RWPE2 (cell line): ENCODE data around the gene RPRD1A.

Experiments used
- ATAC-seq: fragments of 200-7000 bp; cut with Tn5 transposase; 3 replicates; pipeline ENCODE4 v1.9.1; 2021; ENCODE audit warnings: low read depth
- DNase-seq: peaks from one replicate; pipeline ENCODE4 v3.0.0-alpha.2; 2020; ENCODE audit warnings: low spot score
- H3K27ac ChIP-seq: fragments of 450-650 bp; 2 replicates; pipeline ENCODE4 v1.5.1; 2017; ENCODE audit warnings: mild to moderate bottlenecking; ENCODE audit not compliant: poor library complexity, severe bottlenecking
- H3K27me3 ChIP-seq: fragments of 250-450 bp; sonication (Bioruptor Pico); 2 replicates; pipeline ENCODE4 v1.5.1; 2021; ENCODE audit warnings: mild to moderate bottlenecking, moderate library complexity; ENCODE audit not compliant: insufficient read depth, poor library complexity, severe bottlenecking
- H3K36me3 ChIP-seq: fragments of 250-450 bp; sonication (Bioruptor Pico); 2 replicates; pipeline ENCODE4 v1.5.1; 2020; ENCODE audit warnings: low read depth, mild to moderate bottlenecking, moderate library complexity
- H3K4me1 ChIP-seq: fragments of 250-450 bp; sonication (Bioruptor Pico); 2 replicates; pipeline ENCODE4 v1.5.1; 2021; ENCODE audit warnings: mild to moderate bottlenecking, moderate library complexity; ENCODE audit not compliant: insufficient read depth, poor library complexity, severe bottlenecking
- H3K4me3 ChIP-seq: fragments of 250-450 bp; sonication (Bioruptor Pico); 2 replicates; pipeline ENCODE4 v1.5.1; 2021; ENCODE audit warnings: mild to moderate bottlenecking, moderate library complexity; ENCODE audit not compliant: severe bottlenecking
- H3K9me3 ChIP-seq: fragments of 250-450 bp; sonication (Bioruptor Pico); 2 replicates; pipeline ENCODE4 v1.5.1; 2021; ENCODE audit warnings: mild to moderate bottlenecking, moderate library complexity; ENCODE audit not compliant: severe bottlenecking
- CTCF ChIP-seq: fragments of 450-650 bp; IDR thresholded peaks from one replicate; pipeline ENCODE4 v1.5.1; 2017; ENCODE audit warnings: mild to moderate bottlenecking, moderate library complexity; ENCODE audit not compliant: poor library complexity, severe bottlenecking

RPRD1A gene

GRCh38 chr18:36043153-36043552, 24.2 kb downstream of the RPRD1A start:
- no peak for ATAC-seq
- Histone ChIP-seq H3K27me3 (no peaks in the 10 kb centered on the region), H3K4me1 (no peaks in the 10 kb centered on the region), H3K4me3 (no peak overlapping the region), H3K36me3 (peaks cover 18% of the 10 kb centered on the region), H3K27ac (no peak overlapping the region), H3K9me3 (peaks cover 10% of the 10 kb centered on the region)
- no peak for TF ChIP-seq CTCF
- DNase-seq, result no peak

GRCh38 chr18:36041146-36041545, 26.2 kb downstream of the RPRD1A start:
- no peak for DNase-seq
- Histone ChIP-seq H3K4me1 (no peaks in the 10 kb centered on the region), H3K4me3 (no peak overlapping the region), H3K9me3 (peaks cover 10% of the 10 kb centered on the region), H3K27me3 (no peaks in the 10 kb centered on the region), H3K27ac (no peak overlapping the region), H3K36me3 (peaks cover 18% of the 10 kb centered on the region)
- TF ChIP-seq CTCF, result no peak
- ATAC-seq, result no peak

GRCh38 chr18:36038102-36038663, 29.2 kb downstream of the RPRD1A start:
- Histone ChIP-seq H3K27ac (no peak overlapping the region), H3K27me3 (no peaks in the 10 kb centered on the region), H3K4me1 (no peaks in the 10 kb centered on the region), H3K36me3 (peaks cover 23% of the 10 kb centered on the region), H3K9me3 (peaks cover 10% of the 10 kb centered on the region), H3K4me3 (no peak overlapping the region)
- no peak for TF ChIP-seq CTCF
- DNase-seq, result no peak
- ATAC-seq, result no peak

GRCh38 chr18:36035253-36035652, 32.1 kb downstream of the RPRD1A start:
- DNase-seq (no peak), ATAC-seq (no peak)
- Histone ChIP-seq H3K9me3 (peaks cover 10% of the 10 kb centered on the region), H3K4me3 (no peak overlapping the region), H3K27ac (no peak overlapping the region), H3K27me3 (no peaks in the 10 kb centered on the region), H3K36me3 (peaks cover 29% of the 10 kb centered on the region), H3K4me1 (no peaks in the 10 kb centered on the region)
- no peak for TF ChIP-seq CTCF

GRCh38 chr18:36034299-36034895, 33.0 kb downstream of the RPRD1A start:
- H3K4me3 ChIP-seq, result no peak overlapping the region
- H3K27me3 ChIP-seq, result no peaks in the 10 kb centered on the region
- H3K9me3 ChIP-seq, result peaks cover 10% of the 10 kb centered on the region
- H3K4me1 ChIP-seq, result no peaks in the 10 kb centered on the region
- no peak for TF ChIP-seq CTCF
- ATAC-seq (no peak), DNase-seq (no peak)
- peaks cover 24% of the 10 kb centered on the region for H3K36me3 ChIP-seq
- H3K27ac ChIP-seq, result no peak overlapping the region
